HG03354 (cell line): ENCODE results near the gene CASP10.

ENCODE experiments used
- ATAC-seq: cut with Tn5 transposase; IDR thresholded peaks from one replicate; pipeline ENCODE4 v1.9.1; 2021; ENCODE audit warnings: mild to moderate bottlenecking; ENCODE audit not compliant: unreplicated experiment, poor library complexity, severe bottlenecking

The CASP10 gene

DNA sequence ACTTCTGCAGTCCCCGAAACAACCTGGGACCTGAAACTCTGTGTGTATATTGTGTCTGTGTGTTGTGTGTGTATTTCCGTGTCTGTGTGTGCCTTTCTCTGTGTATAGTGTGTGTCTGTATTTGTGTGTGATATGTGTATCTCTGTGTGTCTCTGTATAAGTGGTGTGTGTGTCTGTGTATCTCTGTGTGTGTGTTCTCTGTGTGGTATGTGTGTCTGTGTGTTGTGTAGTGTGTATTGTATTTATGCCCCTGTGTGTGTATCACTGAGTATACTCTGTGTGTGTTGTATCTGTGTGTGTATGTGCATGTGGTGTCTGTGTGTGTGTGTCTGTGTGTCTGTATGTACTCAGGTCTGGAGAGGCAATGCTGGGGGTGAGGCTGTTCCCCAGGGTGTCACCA lies 89.0 kb downstream of the CASP10 start:
- ATAC-seq, result no peak

DNA sequence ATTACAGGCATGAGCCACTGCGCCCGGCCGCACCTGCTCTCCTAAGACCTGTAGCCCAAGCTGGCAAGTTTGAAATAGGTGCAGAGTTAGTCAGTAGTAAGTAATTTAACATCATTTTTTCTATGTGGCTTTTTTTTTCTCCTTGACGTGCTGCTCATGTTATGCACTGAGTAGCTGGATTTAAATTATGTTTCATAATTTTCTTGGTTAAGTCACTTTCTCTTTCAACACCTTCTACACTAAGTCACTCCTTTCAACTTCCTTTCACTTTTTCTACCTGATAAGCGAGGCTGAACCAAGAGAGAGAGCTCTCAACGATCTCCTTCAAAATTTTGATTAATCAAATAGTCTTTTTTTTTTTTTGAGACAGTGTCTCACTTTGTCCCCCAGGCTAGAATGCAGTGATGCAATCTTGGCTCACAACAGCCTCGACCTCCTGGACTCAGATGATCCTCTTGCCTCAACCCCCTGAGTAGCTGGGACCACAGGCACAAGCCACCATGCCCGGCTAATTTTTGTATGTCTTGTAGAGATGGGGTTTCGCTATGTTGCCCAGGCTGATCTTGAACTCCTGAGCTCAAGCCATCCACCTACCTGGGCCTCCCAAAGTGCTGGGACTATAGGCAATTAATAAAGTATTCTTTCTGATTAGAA lies 90.5 kb downstream of the CASP10 start:
- ATAC-seq, result no peak

DNA sequence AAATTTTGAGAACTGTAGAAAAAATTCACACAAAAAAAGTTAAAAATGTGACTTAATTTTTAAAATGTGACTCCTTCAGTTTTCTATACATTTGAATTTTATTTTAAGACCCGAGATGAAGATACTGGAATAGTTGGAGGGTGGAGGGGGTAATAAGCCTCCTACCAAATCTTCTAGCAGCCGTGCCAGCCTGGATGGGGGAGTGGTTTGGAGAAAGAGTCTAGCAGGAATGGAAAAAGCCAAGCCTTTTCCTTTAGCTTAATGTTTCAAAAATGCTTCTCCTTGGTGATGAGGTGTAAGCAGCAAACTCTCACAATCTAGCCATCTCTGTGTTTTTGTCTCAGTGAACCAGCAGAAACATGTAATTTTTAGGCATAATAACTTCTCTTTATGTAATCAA lies 92.1 kb downstream of the CASP10 start:
- ATAC-seq, result no peak

DNA sequence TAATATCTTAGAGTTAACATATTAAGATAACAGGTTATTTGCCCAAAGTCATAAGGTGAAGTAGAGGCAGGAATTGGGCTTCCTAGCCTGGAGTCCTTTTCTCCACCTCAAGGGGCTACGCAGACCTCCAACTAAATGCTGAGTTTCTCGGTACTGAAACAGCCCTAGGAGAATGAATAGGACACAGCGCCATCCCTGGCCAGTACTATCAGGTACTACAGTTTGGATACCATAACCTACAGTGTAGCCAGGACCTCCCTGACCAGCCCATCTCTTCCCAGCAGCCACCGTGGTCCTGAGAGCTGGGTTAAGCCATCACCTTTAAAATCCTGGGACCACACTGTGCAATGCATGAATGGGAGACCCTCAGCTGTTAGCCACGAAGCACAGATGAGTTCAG lies 93.0 kb downstream of the CASP10 start:
- ATAC-seq, result no peak

DNA sequence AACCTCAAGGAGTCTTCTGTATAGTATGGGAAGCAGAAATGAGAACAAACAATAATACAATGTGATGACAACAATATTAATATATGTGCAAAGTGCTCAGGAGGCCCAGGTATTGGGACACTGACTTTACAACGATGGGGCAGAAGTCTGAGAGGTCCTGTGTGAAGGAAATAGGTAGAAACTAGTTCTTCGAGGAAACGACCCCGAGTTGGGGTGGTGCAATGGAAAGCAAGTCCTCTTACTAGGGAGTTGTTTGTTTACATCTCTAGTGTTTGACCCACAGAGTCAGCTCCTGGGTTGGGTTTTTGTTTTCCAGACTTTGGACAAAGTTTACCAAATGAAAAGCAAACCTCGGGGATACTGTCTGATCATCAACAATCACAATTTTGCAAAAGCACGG lies 93.6 kb downstream of the CASP10 start:
- ATAC-seq, result no peak
